Esophagus muscularis mucosa (tissue), 3 donors: ENCODE results near the gene TTC12.

ENCODE experiments used
- CTCF ChIP-seq, 3 experiments: fragments of 200-600 bp in 2 of 3; fragments of 450-650 bp in 1 of 3; sonication (generic) in 2 of 3; IDR thresholded peaks; one replicate each; pipeline ENCODE4 v1.5.1; 2017 to 2019; ENCODE audit warnings: antibody characterized with exemption in 3 of 3, mild to moderate bottlenecking in 2 of 3, moderate library complexity in 1 of 3
- POLR2A ChIP-seq: fragments of 450-650 bp; IDR thresholded peaks from one replicate; pipeline ENCODE4 v1.6.1; 2017; ENCODE audit warnings: antibody characterized with exemption, moderate library complexity, mild to moderate bottlenecking, low read depth
- POLR2AphosphoS5 ChIP-seq, 2 donors: sonication (generic); formaldehyde crosslinking; IDR thresholded peaks; one replicate each; pipeline ENCODE4 v1.6.1; 2017; ENCODE audit warnings: antibody characterized with exemption in 2 of 2

GRCh38 chr11:113356203-113356602 is 41.8 kb downstream of the TTC12 start:
- no peak for TF ChIP-seq CTCF (IDR thresholded peaks at IDR 0.05)
- TF ChIP-seq POLR2AphosphoS5 (IDR thresholded peaks at IDR 0.05), result no peak
- no peak for TF ChIP-seq POLR2A
